Natural killer cell (primary cell): ENCODE measurements around the gene PLPP4. TPM values are rescaled to one million over a fixed set of nuclear protein-coding genes. Genes with fewer than 3 reads are reported as not detected.

Experiments used
- ATAC-seq, 3 donors: fragments of 150-1000 bp in 2 of 3; fragments of 200-7000 bp in 1 of 3; cut with Tn5 transposase; 1 replicate in 1 of 3; 2 replicates in 2 of 3; pipeline ENCODE4 v1.10.0; 2021; ENCODE audit warnings: mild to moderate bottlenecking in 2 of 3, moderate library complexity in 2 of 3
- DNase-seq, 2 donors: peaks; one replicate each; pipeline versions ENCODE4 v3.0.0 to v3.0.0-alpha.2; 2013 to 2021; ENCODE audit warnings: mixed read lengths in 1 of 2
- H3K27ac ChIP-seq: one replicate; pipeline ENCODE4 v1.5.1; 2013; ENCODE audit warnings: mild to moderate bottlenecking, low read length
- H3K27me3 ChIP-seq: one replicate; pipeline ENCODE4 v1.6.1; 2013; ENCODE audit warnings: low read length; ENCODE audit not compliant: control insufficient read depth, insufficient read depth
- H3K36me3 ChIP-seq: one replicate; pipeline ENCODE4 v1.6.1; 2013; ENCODE audit warnings: low read length; ENCODE audit not compliant: control insufficient read depth, insufficient read depth
- H3K4me1 ChIP-seq: one replicate; pipeline ENCODE4 v1.6.1; 2013; ENCODE audit warnings: low read length; ENCODE audit not compliant: control insufficient read depth, insufficient read depth
- H3K4me3 ChIP-seq: one replicate; pipeline ENCODE4 v1.5.1; 2013; ENCODE audit warnings: low read length
- H3K9me3 ChIP-seq: one replicate; pipeline ENCODE4 v1.6.1; 2013; ENCODE audit warnings: low read length; ENCODE audit not compliant: control insufficient read depth, insufficient read depth
- H3K27ac Mint-ChIP-seq, 2 donors: one replicate each; pipeline ENCODE4 v1.8.0; 2022; ENCODE audit warnings: mild to moderate bottlenecking in 2 of 2, mixed read lengths in 2 of 2, moderate library complexity in 1 of 2
- H3K27me3 Mint-ChIP-seq, 2 donors: one replicate each; pipeline ENCODE4 v1.8.0; 2022; ENCODE audit warnings: low read depth in 2 of 2, mixed read lengths in 2 of 2
- H3K36me3 Mint-ChIP-seq: one replicate; pipeline ENCODE4 v1.8.0; 2022; ENCODE audit warnings: mixed read lengths
- H3K4me1 Mint-ChIP-seq, 2 donors: one replicate each; pipeline ENCODE4 v1.8.0; 2022; ENCODE audit warnings: mixed read lengths in 2 of 2
- H3K4me3 Mint-ChIP-seq: one replicate; pipeline ENCODE4 v1.8.0; 2022; ENCODE audit warnings: mild to moderate bottlenecking, moderate library complexity, mixed read lengths
- H3K9me3 Mint-ChIP-seq, 2 donors: one replicate each; pipeline ENCODE4 v1.8.0; 2022; ENCODE audit warnings: mixed read lengths in 2 of 2
- WGBS: methylation state at CpG from one replicate; pipeline ENCODE4 v1.1.7; 2013; ENCODE audit warnings: missing lambda C conversion rate; ENCODE audit not compliant: insufficient coverage; 5-methylcytosine and 5-hydroxymethylcytosine counted together
- intact Hi-C: fragments of 100-400 bp; cut with micrococcal nuclease; formaldehyde crosslinking; loops from one replicate; pipeline ENCODE4 v1.14.2; 2022
- total RNA-seq, 4 donors: library from RNA; stranded (reverse); fragments of 120-200 nt in 1 of 4; gene quantifications; one replicate each; pipeline versions ENCODE4 v1.2.3 to v1.2.4, GENCODE V29; 2013 to 2022
- TF ChIP-seq, protein P1 (sequence below): fragments of 200-600 bp; IDR thresholded peaks from one replicate; pipeline ENCODE4 v1.8.0; 2022; ENCODE audit warnings: antibody characterized with exemption

The PLPP4 gene
- total RNA-seq, 3 donors from 2014 or later (not counting 1 experiment from before 2014, with no cell fraction given), result not detected

DNA sequence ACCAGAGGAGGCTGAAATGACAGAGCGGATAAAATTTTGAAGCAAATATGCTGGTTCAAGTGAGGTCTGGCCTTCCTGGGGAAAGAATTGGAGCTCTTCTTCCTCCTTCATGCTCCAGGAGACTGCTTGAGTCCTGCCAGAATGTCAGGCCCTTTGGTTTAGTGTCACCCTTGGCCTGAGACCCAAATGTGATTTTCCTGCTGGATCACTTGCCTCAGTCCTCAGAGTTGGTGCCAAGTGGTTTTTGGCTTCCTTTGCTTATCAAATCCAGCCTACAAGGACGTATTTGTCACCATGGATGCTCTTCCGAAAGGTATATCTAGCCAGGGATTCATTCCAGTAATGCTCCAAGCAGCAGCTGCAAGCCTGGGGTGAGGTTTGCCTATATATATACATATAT, 118.4 kb downstream of the PLPP4 start:
- no peaks in the 10 kb centered on the region for H3K4me1 ChIP-seq
- H3K36me3 ChIP-seq, result no peaks in the 10 kb centered on the region
- no peaks in the 10 kb centered on the region for H3K4me1 Mint-ChIP-seq
- no peaks in the 10 kb centered on the region for H3K9me3 ChIP-seq
- TF ChIP-seq, protein P1, sequence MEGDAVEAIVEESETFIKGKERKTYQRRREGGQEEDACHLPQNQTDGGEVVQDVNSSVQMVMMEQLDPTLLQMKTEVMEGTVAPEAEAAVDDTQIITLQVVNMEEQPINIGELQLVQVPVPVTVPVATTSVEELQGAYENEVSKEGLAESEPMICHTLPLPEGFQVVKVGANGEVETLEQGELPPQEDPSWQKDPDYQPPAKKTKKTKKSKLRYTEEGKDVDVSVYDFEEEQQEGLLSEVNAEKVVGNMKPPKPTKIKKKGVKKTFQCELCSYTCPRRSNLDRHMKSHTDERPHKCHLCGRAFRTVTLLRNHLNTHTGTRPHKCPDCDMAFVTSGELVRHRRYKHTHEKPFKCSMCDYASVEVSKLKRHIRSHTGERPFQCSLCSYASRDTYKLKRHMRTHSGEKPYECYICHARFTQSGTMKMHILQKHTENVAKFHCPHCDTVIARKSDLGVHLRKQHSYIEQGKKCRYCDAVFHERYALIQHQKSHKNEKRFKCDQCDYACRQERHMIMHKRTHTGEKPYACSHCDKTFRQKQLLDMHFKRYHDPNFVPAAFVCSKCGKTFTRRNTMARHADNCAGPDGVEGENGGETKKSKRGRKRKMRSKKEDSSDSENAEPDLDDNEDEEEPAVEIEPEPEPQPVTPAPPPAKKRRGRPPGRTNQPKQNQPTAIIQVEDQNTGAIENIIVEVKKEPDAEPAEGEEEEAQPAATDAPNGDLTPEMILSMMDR, result no peak
- H3K4me3 ChIP-seq, result no peak overlapping the region
- ATAC-seq (no peak), DNase-seq (no peak)
- WGBS, result 86% methylated on average over 3 of the region's 3 CpGs
- intact Hi-C loops, result no loop called here
- no peak overlapping the region for H3K4me3 Mint-ChIP-seq
- H3K27ac ChIP-seq, result no peak overlapping the region
- H3K27me3 ChIP-seq, result no peaks in the 10 kb centered on the region
- H3K27me3 Mint-ChIP-seq, result peaks cover 9 to 34% of the 10 kb centered on the region in 2 donors
- H3K9me3 Mint-ChIP-seq, result no peaks in the 10 kb centered on the region
- H3K27ac Mint-ChIP-seq, result no peak overlapping the region
- no peaks in the 10 kb centered on the region for H3K36me3 Mint-ChIP-seq

DNA sequence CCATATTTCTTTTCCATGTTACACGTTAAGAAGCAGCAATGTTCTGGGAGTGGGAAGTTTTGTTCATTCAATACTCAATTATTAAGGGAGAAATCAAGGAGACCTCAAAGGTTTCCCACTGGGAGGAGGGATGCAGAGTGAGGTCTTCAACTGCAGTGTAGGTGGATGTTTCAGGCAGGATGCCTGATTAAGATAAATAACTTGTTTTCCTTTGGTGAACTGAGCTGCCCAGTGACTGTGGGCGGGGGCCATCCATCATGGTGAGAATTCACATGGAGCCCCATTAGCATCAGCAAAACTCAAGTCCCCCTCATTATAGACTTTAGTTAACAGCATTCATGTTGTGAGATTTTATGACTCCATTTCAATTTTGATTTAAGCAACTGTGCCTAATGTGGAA, 121.1 kb downstream of the PLPP4 start:
- Histone ChIP-seq H3K4me3 (no peak overlapping the region), H3K36me3 (no peaks in the 10 kb centered on the region), H3K4me1 (peaks cover 5% of the 10 kb centered on the region), H3K9me3 (no peaks in the 10 kb centered on the region), H3K27ac (no peak overlapping the region), H3K27me3 (no peaks in the 10 kb centered on the region)
- TF ChIP-seq, protein P1, result no peak
- H3K4me3 Mint-ChIP-seq, result no peak overlapping the region
- H3K4me1 Mint-ChIP-seq, result peaks cover 10 to 11% of the 10 kb centered on the region in 2 donors
- H3K36me3 Mint-ChIP-seq, result no peaks in the 10 kb centered on the region
- no peaks in the 10 kb centered on the region for H3K9me3 Mint-ChIP-seq
- ATAC-seq (no peak), DNase-seq (no peak)
- no peak overlapping the region for H3K27ac Mint-ChIP-seq
- intact Hi-C loops, result no loop called here
- H3K27me3 Mint-ChIP-seq, result peaks cover 12 to 34% of the 10 kb centered on the region in 2 donors
- 85% methylated on average over 1 of the region's 2 CpGs for WGBS

DNA sequence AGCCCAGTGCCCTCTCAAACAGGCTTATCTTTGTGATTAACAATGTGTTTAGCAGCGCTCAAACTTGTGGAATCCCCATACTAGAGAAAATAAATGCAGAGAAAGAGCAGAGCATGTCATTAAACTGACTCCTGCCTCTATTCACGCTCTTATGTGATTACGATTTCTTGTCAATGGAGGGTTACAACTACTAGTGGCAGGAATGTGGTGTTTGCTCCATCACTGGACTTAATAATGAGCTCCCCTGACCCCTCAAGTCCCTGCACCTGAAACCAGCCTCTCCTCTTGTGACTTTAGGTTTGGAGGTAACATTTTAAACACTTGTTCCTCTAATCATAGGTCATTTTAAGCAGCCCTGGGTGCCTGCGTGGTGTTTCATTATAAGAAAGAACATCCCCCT, 121.9 kb downstream of the PLPP4 start:
- Mint-ChIP-seq H3K27me3 (peaks cover 12 to 34% of the 10 kb centered on the region in 2 donors), H3K4me3 (no peak overlapping the region), H3K9me3 (no peaks in the 10 kb centered on the region), H3K4me1 (peaks cover 18% of the 10 kb centered on the region in 2 donors), H3K27ac (no peak overlapping the region), H3K36me3 (no peaks in the 10 kb centered on the region)
- no peaks in the 10 kb centered on the region for H3K36me3 ChIP-seq
- TF ChIP-seq, protein P1, result no peak
- no peaks in the 10 kb centered on the region for H3K27me3 ChIP-seq
- H3K4me3 ChIP-seq, result no peak overlapping the region
- ATAC-seq (no peak), DNase-seq (no peak)
- WGBS, result 85% methylated on average over 3 of the region's 4 CpGs
- H3K27ac ChIP-seq, result no peak overlapping the region
- no peaks in the 10 kb centered on the region for H3K9me3 ChIP-seq
- H3K4me1 ChIP-seq, result peaks cover 11% of the 10 kb centered on the region
- intact Hi-C loops, result no loop called here
